ENCODE data around the gene KANSL2. TPM values are rescaled to one million over a fixed set of nuclear protein-coding genes. Genes with fewer than 3 reads are reported as not detected.

The KANSL2 gene
- total RNA-seq, 1 experiment from 2014 or later = 21.8 TPM

DNA sequence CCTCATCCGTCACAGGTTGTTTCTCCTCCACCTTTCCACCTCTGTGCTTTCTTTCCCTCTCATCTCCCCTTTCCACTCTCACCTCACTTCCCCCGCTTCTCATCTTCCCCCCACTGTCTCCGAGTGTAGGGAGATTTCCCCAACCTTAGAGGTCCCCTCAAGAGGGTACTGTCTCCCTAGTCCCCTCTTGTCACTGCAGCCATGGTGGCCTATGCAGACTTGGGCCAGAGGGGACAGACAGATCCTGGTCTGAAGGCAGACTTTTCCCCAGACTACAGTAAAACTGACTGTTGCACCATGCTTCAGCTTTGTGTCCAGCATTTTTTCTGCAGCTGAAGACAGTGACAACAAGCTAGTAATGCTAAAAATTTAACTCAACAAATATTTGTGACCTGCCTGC is 41.2 kb downstream of the KANSL2 start:
- Histone ChIP-seq H3K4me3 (no peak overlapping the region), H3K27ac (no peak overlapping the region), H3K4me1 (replicated peaks; ENCODE audit: insufficient read depth) (no peaks in the 10 kb centered on the region), H3K79me2 (ENCODE audit: low read depth) (no peaks in the 10 kb centered on the region), H3F3A (ENCODE audit: insufficient read depth, low read depth) (no peaks in the 10 kb centered on the region), H3K9me2 (ENCODE audit: insufficient read depth) (no peaks in the 10 kb centered on the region), H3K36me3 (ENCODE audit: low read depth) (no peaks in the 10 kb centered on the region; the same call in 1 of the 2 replicates), H3K4me2 (no peak overlapping the region), H4K20me1 (ENCODE audit: insufficient read depth) (no peaks in the 10 kb centered on the region), H3K9me3 (ENCODE audit: insufficient read depth, low read depth) (no peaks in the 10 kb centered on the region), H3K27me3 (ENCODE audit: insufficient read depth, low read depth) (no peaks in the 10 kb centered on the region), H2AFZ (no peak overlapping the region)
- POLR2A ChIA-PET (ENCODE audit: unreplicated experiment) = no interaction called here
- intact Hi-C loops (cut with micrococcal nuclease; ENCODE audit: unreplicated experiment) = no loop called here
- no peak for DNase-seq
- BruUV-seq (replicated peaks) = no TSS peak
- CTCF ChIA-PET = no interaction called here
- TF ChIP-seq EZH2 (IDR thresholded peaks at IDR 0.05; ENCODE audit: low read depth) = no peak
- TF ChIP-seq, protein P1, sequence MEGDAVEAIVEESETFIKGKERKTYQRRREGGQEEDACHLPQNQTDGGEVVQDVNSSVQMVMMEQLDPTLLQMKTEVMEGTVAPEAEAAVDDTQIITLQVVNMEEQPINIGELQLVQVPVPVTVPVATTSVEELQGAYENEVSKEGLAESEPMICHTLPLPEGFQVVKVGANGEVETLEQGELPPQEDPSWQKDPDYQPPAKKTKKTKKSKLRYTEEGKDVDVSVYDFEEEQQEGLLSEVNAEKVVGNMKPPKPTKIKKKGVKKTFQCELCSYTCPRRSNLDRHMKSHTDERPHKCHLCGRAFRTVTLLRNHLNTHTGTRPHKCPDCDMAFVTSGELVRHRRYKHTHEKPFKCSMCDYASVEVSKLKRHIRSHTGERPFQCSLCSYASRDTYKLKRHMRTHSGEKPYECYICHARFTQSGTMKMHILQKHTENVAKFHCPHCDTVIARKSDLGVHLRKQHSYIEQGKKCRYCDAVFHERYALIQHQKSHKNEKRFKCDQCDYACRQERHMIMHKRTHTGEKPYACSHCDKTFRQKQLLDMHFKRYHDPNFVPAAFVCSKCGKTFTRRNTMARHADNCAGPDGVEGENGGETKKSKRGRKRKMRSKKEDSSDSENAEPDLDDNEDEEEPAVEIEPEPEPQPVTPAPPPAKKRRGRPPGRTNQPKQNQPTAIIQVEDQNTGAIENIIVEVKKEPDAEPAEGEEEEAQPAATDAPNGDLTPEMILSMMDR (conservative IDR thresholded peaks at IDR 0.05) = no peak

DNA sequence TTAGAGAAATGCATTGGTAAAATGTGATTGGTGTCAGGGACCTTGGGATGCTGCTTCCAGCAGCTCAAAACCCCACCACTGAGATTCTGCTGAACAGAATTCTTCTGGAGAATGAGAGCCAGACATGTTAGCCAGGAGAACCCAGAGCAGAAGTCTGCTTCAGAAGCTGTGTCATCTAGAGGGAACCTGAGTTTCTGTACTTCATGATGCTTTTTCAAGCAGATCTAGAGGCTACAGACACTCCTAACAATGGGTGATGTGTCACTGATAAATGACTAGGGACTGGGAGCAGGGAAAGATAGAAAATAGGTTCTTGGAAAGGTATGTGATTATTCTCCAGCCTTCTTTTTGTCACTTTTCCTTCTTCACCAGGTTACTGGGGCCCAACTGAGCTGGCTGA is 41.6 kb downstream of the KANSL2 start:
- Histone ChIP-seq H3K27ac (no peak overlapping the region), H3K4me2 (no peak overlapping the region), H3K79me2 (ENCODE audit: low read depth) (no peaks in the 10 kb centered on the region), H3K4me1 (replicated peaks; ENCODE audit: insufficient read depth) (no peaks in the 10 kb centered on the region), H4K20me1 (ENCODE audit: insufficient read depth) (no peaks in the 10 kb centered on the region), H3K4me3 (no peak overlapping the region), H2AFZ (no peak overlapping the region), H3K36me3 (ENCODE audit: low read depth) (no peaks in the 10 kb centered on the region; the same call in 1 of the 2 replicates), H3F3A (ENCODE audit: insufficient read depth, low read depth) (no peaks in the 10 kb centered on the region), H3K9me3 (ENCODE audit: insufficient read depth, low read depth) (no peaks in the 10 kb centered on the region), H3K9me2 (ENCODE audit: insufficient read depth) (no peaks in the 10 kb centered on the region), H3K27me3 (ENCODE audit: insufficient read depth, low read depth) (no peaks in the 10 kb centered on the region)
- POLR2A ChIA-PET (ENCODE audit: unreplicated experiment) = no interaction called here
- no peak for TF ChIP-seq EZH2 (IDR thresholded peaks at IDR 0.05; ENCODE audit: low read depth)
- TF ChIP-seq, protein P1 (conservative IDR thresholded peaks at IDR 0.05) = no peak
- intact Hi-C loops (cut with micrococcal nuclease; ENCODE audit: unreplicated experiment) = no loop called here
- DNase-seq = no peak
- CTCF ChIA-PET = no interaction called here
- BruUV-seq (replicated peaks) = no TSS peak

DNA sequence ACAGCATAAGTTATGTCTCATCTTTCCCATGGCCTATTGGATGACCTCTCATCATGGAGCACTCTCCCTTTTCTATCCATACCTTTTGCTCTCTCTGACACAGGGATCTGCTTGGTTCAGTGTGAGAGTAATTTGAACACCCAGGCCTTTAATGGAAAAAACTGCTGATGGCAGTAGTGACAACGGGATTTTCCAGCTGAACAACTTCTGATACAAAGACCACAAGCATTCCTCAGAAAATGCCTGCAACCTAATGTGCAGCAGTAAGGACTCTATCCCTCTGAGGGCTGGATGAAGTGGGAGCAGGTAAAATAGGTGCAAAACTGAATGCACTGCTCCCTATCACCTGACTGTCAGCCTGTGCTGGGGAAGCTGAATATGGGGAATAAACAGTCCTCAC is 51.0 kb downstream of the KANSL2 start:
- H2AFZ ChIP-seq = no peak overlapping the region
- no peaks in the 10 kb centered on the region for H4K20me1 ChIP-seq (ENCODE audit: insufficient read depth)
- ChIA-PET CTCF (no interaction called here), POLR2A (ENCODE audit: unreplicated experiment) (no interaction called here)
- no peaks in the 10 kb centered on the region for H3K9me3 ChIP-seq (ENCODE audit: insufficient read depth, low read depth)
- H3F3A ChIP-seq (ENCODE audit: insufficient read depth, low read depth) = no peaks in the 10 kb centered on the region
- H3K27me3 ChIP-seq (ENCODE audit: insufficient read depth, low read depth) = peaks cover 15% of the 10 kb centered on the region; the same call in 1 of the 2 replicates
- no TSS peak for BruUV-seq (replicated peaks)
- H3K9me2 ChIP-seq (ENCODE audit: insufficient read depth) = no peaks in the 10 kb centered on the region
- H3K36me3 ChIP-seq (ENCODE audit: low read depth) = no peaks in the 10 kb centered on the region
- no peak for TF ChIP-seq EZH2 (IDR thresholded peaks at IDR 0.05; ENCODE audit: low read depth)
- TF ChIP-seq, protein P1 (conservative IDR thresholded peaks at IDR 0.05) = no peak
- intact Hi-C loops (cut with micrococcal nuclease; ENCODE audit: unreplicated experiment) = no loop called here
- H3K4me3 ChIP-seq = no peak overlapping the region
- peak; percentile 11 to 39 for DNase-seq
- no peaks in the 10 kb centered on the region for H3K79me2 ChIP-seq (ENCODE audit: low read depth)
- H3K4me1 ChIP-seq (replicated peaks; ENCODE audit: insufficient read depth) = no peaks in the 10 kb centered on the region
- no peak overlapping the region for H3K4me2 ChIP-seq
- H3K27ac ChIP-seq = no peak overlapping the region
